ENCODE results near the gene ST7L.
"Not testable (repeated sequence)": the region's sequence is repeated elsewhere in the genome, so short reads cannot be mapped to it uniquely, and the experiment has no call there.

Gene ST7L

GRCh38 chr1:112636056-112636455, 17.1 kb upstream of the ST7L start:
- Histone ChIP-seq H3K9me3 (ENCODE audit: control insufficient read depth, low read length) (no peaks in the 10 kb centered on the region), H3K9ac (ENCODE audit: low read length) (peak overlapping the region; percentile 67), H3K4me3 (ENCODE audit: low read length) (no peak overlapping the region), H3K36me3 (ENCODE audit: control insufficient read depth, insufficient read depth, low read length, severe bottlenecking) (peaks cover 10% of the 10 kb centered on the region), H3K27me3 (replicated peaks; ENCODE audit: control insufficient read depth, insufficient read depth, low read length) (no peaks in the 10 kb centered on the region), H3K4me1 (ENCODE audit: control insufficient read depth, insufficient read depth, low read length) (peaks cover 45% of the 10 kb centered on the region)
- no peak for DNase-seq (ENCODE audit: low read depth)

GRCh38 chr1:112634367-112634766, 15.4 kb upstream of the ST7L start:
- Histone ChIP-seq H3K9ac (ENCODE audit: low read length) (no peak overlapping the region), H3K9me3 (ENCODE audit: control insufficient read depth, low read length) (no peaks in the 10 kb centered on the region), H3K36me3 (ENCODE audit: control insufficient read depth, insufficient read depth, low read length, severe bottlenecking) (peaks cover 23% of the 10 kb centered on the region), H3K4me1 (ENCODE audit: control insufficient read depth, insufficient read depth, low read length) (peaks cover 45% of the 10 kb centered on the region), H3K27me3 (replicated peaks; ENCODE audit: control insufficient read depth, insufficient read depth, low read length) (no peaks in the 10 kb centered on the region), H3K4me3 (ENCODE audit: low read length) (no peak overlapping the region)
- no peak for DNase-seq (ENCODE audit: low read depth)

- no peaks in the 10 kb centered on the region for H3K27me3 ChIP-seq (replicated peaks; ENCODE audit: control insufficient read depth, insufficient read depth, low read length)
- no peak for DNase-seq (ENCODE audit: low read depth)
- H3K9me3 ChIP-seq (ENCODE audit: control insufficient read depth, low read length) = no peaks in the 10 kb centered on the region
- H3K4me1 ChIP-seq (ENCODE audit: control insufficient read depth, insufficient read depth, low read length) = peaks cover 49% of the 10 kb centered on the region
- peaks cover 25% of the 10 kb centered on the region for H3K36me3 ChIP-seq (ENCODE audit: control insufficient read depth, insufficient read depth, low read length, severe bottlenecking)
- no peak overlapping the region for H3K4me3 ChIP-seq (ENCODE audit: low read length)
- no peak overlapping the region for H3K9ac ChIP-seq (ENCODE audit: low read length)
These were observed 14.7 kb upstream of the ST7L start for GRCh38 chr1:112633628-112634027.

- DNase-seq (ENCODE audit: low read depth) = no peak
- no peak overlapping the region for H3K9ac ChIP-seq (ENCODE audit: low read length)
- H3K27me3 ChIP-seq (replicated peaks; ENCODE audit: control insufficient read depth, insufficient read depth, low read length) = no peaks in the 10 kb centered on the region
- no peak overlapping the region for H3K4me3 ChIP-seq (ENCODE audit: low read length)
- peaks cover 32% of the 10 kb centered on the region for H3K36me3 ChIP-seq (ENCODE audit: control insufficient read depth, insufficient read depth, low read length, severe bottlenecking)
- H3K9me3 ChIP-seq (ENCODE audit: control insufficient read depth, low read length) = no peaks in the 10 kb centered on the region
- peaks cover 52% of the 10 kb centered on the region for H3K4me1 ChIP-seq (ENCODE audit: control insufficient read depth, insufficient read depth, low read length)
These were observed 10.3 kb upstream of the ST7L start for GRCh38 chr1:112629256-112629655.

DNA sequence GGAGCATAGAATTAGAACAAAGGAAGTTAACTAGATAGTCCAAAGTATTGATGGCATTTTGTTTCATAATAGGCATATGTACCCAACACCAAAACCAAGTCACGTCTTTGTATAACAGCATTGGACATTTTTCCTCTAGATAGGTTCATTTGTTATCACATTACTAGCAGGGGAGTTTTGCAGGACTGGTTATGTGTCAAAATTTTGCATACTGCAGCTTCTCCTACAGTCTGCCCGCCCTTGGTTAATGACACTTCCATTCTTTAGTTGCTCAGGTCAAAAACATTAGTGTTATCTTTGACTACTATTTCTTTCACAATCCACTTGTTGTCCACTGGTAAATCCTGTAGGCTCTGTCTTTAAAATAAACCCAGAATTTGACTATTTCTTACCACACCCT, 9.6 kb upstream of the ST7L start:
- peaks cover 32% of the 10 kb centered on the region for H3K36me3 ChIP-seq (ENCODE audit: control insufficient read depth, insufficient read depth, low read length, severe bottlenecking)
- no peaks in the 10 kb centered on the region for H3K27me3 ChIP-seq (replicated peaks; ENCODE audit: control insufficient read depth, insufficient read depth, low read length)
- no peak overlapping the region for H3K9ac ChIP-seq (ENCODE audit: low read length)
- peak overlapping the region; percentile 64 for H3K4me3 ChIP-seq (ENCODE audit: low read length)
- H3K4me1 ChIP-seq (ENCODE audit: control insufficient read depth, insufficient read depth, low read length) = peaks cover 44% of the 10 kb centered on the region
- no peaks in the 10 kb centered on the region for H3K9me3 ChIP-seq (ENCODE audit: control insufficient read depth, low read length)
- no peak for DNase-seq (ENCODE audit: low read depth)

- Histone ChIP-seq H3K4me1 (ENCODE audit: control insufficient read depth, insufficient read depth, low read length) (peaks cover 51% of the 10 kb centered on the region), H3K27me3 (replicated peaks; ENCODE audit: control insufficient read depth, insufficient read depth, low read length) (no peaks in the 10 kb centered on the region), H3K9ac (ENCODE audit: low read length) (peak overlapping the region; percentile 21), H3K4me3 (ENCODE audit: low read length) (no peak overlapping the region), H3K36me3 (ENCODE audit: control insufficient read depth, insufficient read depth, low read length, severe bottlenecking) (peaks cover 30% of the 10 kb centered on the region), H3K9me3 (ENCODE audit: control insufficient read depth, low read length) (no peaks in the 10 kb centered on the region)
- DNase-seq (ENCODE audit: low read depth) = no peak
These were observed 7.9 kb upstream of the ST7L start for GRCh38 chr1:112626887-112627286.

GRCh38 chr1:112626193-112626592, 7.3 kb upstream of the ST7L start:
- H3K9me3 ChIP-seq (ENCODE audit: control insufficient read depth, low read length) = no peaks in the 10 kb centered on the region
- peaks cover 55% of the 10 kb centered on the region for H3K4me1 ChIP-seq (ENCODE audit: control insufficient read depth, insufficient read depth, low read length)
- no peak overlapping the region for H3K4me3 ChIP-seq (ENCODE audit: low read length)
- H3K9ac ChIP-seq (ENCODE audit: low read length) = no peak overlapping the region
- H3K27me3 ChIP-seq (replicated peaks; ENCODE audit: control insufficient read depth, insufficient read depth, low read length) = no peaks in the 10 kb centered on the region
- no peak for DNase-seq (ENCODE audit: low read depth)
- H3K36me3 ChIP-seq (ENCODE audit: control insufficient read depth, insufficient read depth, low read length, severe bottlenecking) = peaks cover 23% of the 10 kb centered on the region

- no peak overlapping the region for H3K4me3 ChIP-seq (ENCODE audit: low read length)
- H3K36me3 ChIP-seq (ENCODE audit: control insufficient read depth, insufficient read depth, low read length, severe bottlenecking) = peaks cover 18% of the 10 kb centered on the region
- H3K4me1 ChIP-seq (ENCODE audit: control insufficient read depth, insufficient read depth, low read length) = peaks cover 59% of the 10 kb centered on the region
- no peaks in the 10 kb centered on the region for H3K27me3 ChIP-seq (replicated peaks; ENCODE audit: control insufficient read depth, insufficient read depth, low read length)
- DNase-seq (ENCODE audit: low read depth) = peak; percentile 49
- H3K9ac ChIP-seq (ENCODE audit: low read length) = no peak overlapping the region
- no peaks in the 10 kb centered on the region for H3K9me3 ChIP-seq (ENCODE audit: control insufficient read depth, low read length)
These were observed 6.8 kb upstream of the ST7L start for GRCh38 chr1:112625696-112626095.

DNA sequence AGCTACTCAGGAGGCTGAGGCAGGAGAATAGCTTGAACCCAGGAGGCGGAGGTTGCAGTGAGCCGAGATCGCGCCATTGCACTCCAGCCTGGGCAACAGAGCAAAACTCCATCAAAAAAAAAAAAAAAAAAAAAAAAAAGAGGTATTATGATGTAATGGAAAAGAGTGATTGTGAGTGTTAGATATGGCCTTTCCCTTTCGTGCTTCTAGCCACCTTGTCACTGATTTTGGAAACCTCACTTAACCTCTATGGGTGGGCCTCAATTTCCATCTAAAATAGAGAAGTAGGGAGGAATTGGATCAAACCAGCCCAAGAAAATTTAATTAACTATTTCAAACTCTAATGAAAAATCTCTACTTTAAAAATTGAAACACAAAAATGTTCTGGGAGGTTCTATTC, 5.6 kb upstream of the ST7L start:
- not testable (repeated sequence) for DNase-seq (ENCODE audit: low read depth); H3K27me3 ChIP-seq (replicated peaks; ENCODE audit: control insufficient read depth, insufficient read depth, low read length); H3K9me3 ChIP-seq (ENCODE audit: control insufficient read depth, low read length); H3K36me3 ChIP-seq (ENCODE audit: control insufficient read depth, insufficient read depth, low read length, severe bottlenecking); H3K9ac ChIP-seq (ENCODE audit: low read length); H3K4me3 ChIP-seq (ENCODE audit: low read length)
- H3K4me1 ChIP-seq (ENCODE audit: control insufficient read depth, insufficient read depth, low read length) = peaks cover 61% of the 10 kb centered on the region

- Histone ChIP-seq H3K36me3 (ENCODE audit: control insufficient read depth, insufficient read depth, low read length, severe bottlenecking) (peaks cover 5% of the 10 kb centered on the region), H3K9me3 (ENCODE audit: control insufficient read depth, low read length) (no peaks in the 10 kb centered on the region), H3K27me3 (replicated peaks; ENCODE audit: control insufficient read depth, insufficient read depth, low read length) (no peaks in the 10 kb centered on the region), H3K9ac (ENCODE audit: low read length) (peak overlapping the region; percentile 100), H3K4me1 (ENCODE audit: control insufficient read depth, insufficient read depth, low read length) (peaks cover 44% of the 10 kb centered on the region), H3K4me3 (ENCODE audit: low read length) (peak overlapping the region; percentile 100)
- no peak for DNase-seq (ENCODE audit: low read depth)
These were observed 1.4 kb upstream of the ST7L start for GRCh38 chr1:112620377-112620695.

DNA sequence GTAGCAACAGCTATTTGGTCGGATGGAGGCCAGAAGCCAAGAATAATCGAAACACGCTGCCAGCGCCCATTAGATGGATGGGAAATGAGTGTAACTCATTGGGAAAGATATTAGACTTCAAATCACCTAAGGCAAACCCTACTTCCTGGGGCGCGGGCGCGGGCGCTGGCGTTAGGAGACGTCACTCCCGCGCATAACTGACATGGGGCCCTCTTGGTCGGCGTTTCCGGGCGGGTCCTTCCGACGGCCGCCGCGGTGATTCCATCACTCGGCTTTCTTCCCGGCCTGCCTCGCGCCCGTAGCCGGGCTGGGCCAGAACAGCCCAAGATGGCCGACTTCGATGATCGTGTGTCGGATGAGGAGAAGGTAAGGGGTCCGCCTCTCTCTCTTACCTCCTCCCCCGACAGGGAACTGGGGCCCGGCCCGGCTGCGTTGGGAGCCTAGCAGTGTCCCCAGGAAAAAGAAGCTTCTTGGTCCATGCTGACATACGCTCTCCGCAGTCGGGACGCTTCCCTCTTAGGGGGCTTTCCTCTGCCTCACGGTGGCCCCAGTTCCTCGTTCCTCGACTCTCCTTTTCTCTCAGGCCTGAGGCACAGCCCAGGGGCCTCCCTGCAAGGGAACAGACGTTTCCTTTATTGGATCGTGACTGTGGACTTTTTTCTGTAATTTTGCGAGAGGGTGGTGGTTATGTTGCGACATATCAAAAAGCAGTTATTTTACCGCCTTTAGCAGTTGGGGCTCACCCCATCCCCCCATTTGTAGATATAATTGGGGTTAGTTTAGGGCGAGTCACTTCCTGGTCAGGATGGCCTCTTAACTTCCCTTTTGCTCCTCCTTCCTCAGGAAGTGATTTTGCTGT, 806 bp upstream of the ST7L start, which contains the start of gene CAPZA1:
Gene CAPZA1 (plus strand): TSS at position 315 of the 859 bp plus-strand sequence. CDS start 13 bp downstream, at position 328.
- Histone ChIP-seq H3K4me3 (ENCODE audit: low read length) (peak within 1 kb of the TSS; percentile 100), H3K9me3 (ENCODE audit: control insufficient read depth, low read length) (no peaks in the 10 kb centered on the region), H3K9ac (ENCODE audit: low read length) (peak within 1 kb of the TSS; percentile 100), H3K27me3 (replicated peaks; ENCODE audit: control insufficient read depth, insufficient read depth, low read length) (no peaks in the 10 kb centered on the region), H3K4me1 (ENCODE audit: control insufficient read depth, insufficient read depth, low read length) (peaks cover 38% of the 10 kb centered on the region), H3K36me3 (ENCODE audit: control insufficient read depth, insufficient read depth, low read length, severe bottlenecking) (peaks cover 10% of the 10 kb centered on the region)
- peak; percentile 98 for DNase-seq (ENCODE audit: low read depth)
